Parathyroid adenoma (tissue), 2 donors: ENCODE data around the gene RALA.
A peak's percentile ranks its signal among the peaks of the same experiment; 100 is the strongest.

Experiments
- H2AFZ ChIP-seq: fragments of 300-600 bp; sonication (generic); one replicate; pipeline ENCODE4 v1.7.0; 2017; ENCODE audit warnings: antibody characterized with exemption, mild to moderate bottlenecking
- H3K27ac ChIP-seq: fragments of 300-600 bp; sonication (generic); one replicate; pipeline ENCODE4 v1.7.0; 2017
- H3K27me3 ChIP-seq: fragments of 300-600 bp; sonication (generic); one replicate; pipeline ENCODE4 v1.7.0; 2017; ENCODE audit warnings: low read length; ENCODE audit not compliant: control insufficient read depth, insufficient read depth
- H3K36me3 ChIP-seq: fragments of 300-600 bp; sonication (generic); one replicate; pipeline ENCODE4 v1.7.0; 2017; ENCODE audit warnings: low read length; ENCODE audit not compliant: control insufficient read depth, insufficient read depth
- H3K4me1 ChIP-seq: fragments of 300-600 bp; sonication (generic); one replicate; pipeline ENCODE4 v1.7.0; 2017; ENCODE audit warnings: control low read depth
- H3K4me2 ChIP-seq: fragments of 300-600 bp; sonication (generic); one replicate; pipeline ENCODE4 v1.7.0; 2017; ENCODE audit warnings: low read length
- H3K4me3 ChIP-seq: fragments of 300-600 bp; sonication (generic); one replicate; pipeline ENCODE4 v1.7.0; 2017; ENCODE audit warnings: low read depth, low read length
- H3K79me2 ChIP-seq: fragments of 300-600 bp; sonication (generic); one replicate; pipeline ENCODE4 v1.7.0; 2017; ENCODE audit warnings: control low read depth
- H3K9ac ChIP-seq: fragments of 300-600 bp; sonication (generic); one replicate; pipeline ENCODE4 v1.7.0; 2017; ENCODE audit warnings: mild to moderate bottlenecking
- H3K9me3 ChIP-seq: fragments of 300-600 bp; sonication (generic); one replicate; pipeline ENCODE4 v1.7.0; 2017; ENCODE audit warnings: low read length; ENCODE audit not compliant: control insufficient read depth
- TF ChIP-seq, protein P1 (sequence below): fragments of 300-600 bp; sonication (generic); IDR thresholded peaks from one replicate; pipeline ENCODE4 v1.7.0; 2017; ENCODE audit warnings: antibody characterized with exemption, mild to moderate bottlenecking
- donor health status: primary hyperparathyroidism.

The RALA gene

GRCh38 chr7:39609935-39610263 lies 13.5 kb upstream of the RALA start:
- H3K4me2 ChIP-seq: no peak overlapping the region
- no peaks in the 10 kb centered on the region for H3K79me2 ChIP-seq
- H3K9ac ChIP-seq: no peak overlapping the region
- no peak overlapping the region for H3K27ac ChIP-seq
- H3K36me3 ChIP-seq: no peaks in the 10 kb centered on the region
- no peaks in the 10 kb centered on the region for H3K27me3 ChIP-seq
- TF ChIP-seq, protein P1, sequence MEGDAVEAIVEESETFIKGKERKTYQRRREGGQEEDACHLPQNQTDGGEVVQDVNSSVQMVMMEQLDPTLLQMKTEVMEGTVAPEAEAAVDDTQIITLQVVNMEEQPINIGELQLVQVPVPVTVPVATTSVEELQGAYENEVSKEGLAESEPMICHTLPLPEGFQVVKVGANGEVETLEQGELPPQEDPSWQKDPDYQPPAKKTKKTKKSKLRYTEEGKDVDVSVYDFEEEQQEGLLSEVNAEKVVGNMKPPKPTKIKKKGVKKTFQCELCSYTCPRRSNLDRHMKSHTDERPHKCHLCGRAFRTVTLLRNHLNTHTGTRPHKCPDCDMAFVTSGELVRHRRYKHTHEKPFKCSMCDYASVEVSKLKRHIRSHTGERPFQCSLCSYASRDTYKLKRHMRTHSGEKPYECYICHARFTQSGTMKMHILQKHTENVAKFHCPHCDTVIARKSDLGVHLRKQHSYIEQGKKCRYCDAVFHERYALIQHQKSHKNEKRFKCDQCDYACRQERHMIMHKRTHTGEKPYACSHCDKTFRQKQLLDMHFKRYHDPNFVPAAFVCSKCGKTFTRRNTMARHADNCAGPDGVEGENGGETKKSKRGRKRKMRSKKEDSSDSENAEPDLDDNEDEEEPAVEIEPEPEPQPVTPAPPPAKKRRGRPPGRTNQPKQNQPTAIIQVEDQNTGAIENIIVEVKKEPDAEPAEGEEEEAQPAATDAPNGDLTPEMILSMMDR: no peak
- H2AFZ ChIP-seq: peak overlapping the region; percentile 5
- no peaks in the 10 kb centered on the region for H3K9me3 ChIP-seq
- H3K4me3 ChIP-seq: no peak overlapping the region
- no peaks in the 10 kb centered on the region for H3K4me1 ChIP-seq

DNA sequence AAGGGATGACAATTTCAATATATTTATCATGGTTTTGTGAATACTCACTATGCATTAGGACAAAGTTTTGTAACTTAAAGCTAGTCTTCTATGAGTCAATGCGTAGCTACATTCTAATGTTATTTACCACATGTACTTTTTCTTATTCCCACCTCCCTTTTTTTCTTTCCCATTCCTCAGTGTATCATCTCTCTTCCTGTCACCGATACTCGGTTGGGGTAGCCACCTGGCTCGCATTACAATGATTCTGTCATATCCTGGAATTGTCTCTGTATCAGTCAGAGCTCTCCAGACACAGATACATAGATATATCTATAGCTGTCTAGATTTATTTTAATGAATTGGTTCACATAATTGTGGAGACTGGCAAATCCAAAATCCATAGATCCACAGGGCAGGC lies 9.8 kb upstream of the RALA start:
- H3K36me3 ChIP-seq: no peaks in the 10 kb centered on the region
- no peaks in the 10 kb centered on the region for H3K27me3 ChIP-seq
- no peaks in the 10 kb centered on the region for H3K79me2 ChIP-seq
- no peak overlapping the region for H3K4me3 ChIP-seq
- H3K9ac ChIP-seq: no peak overlapping the region
- no peak overlapping the region for H2AFZ ChIP-seq
- TF ChIP-seq, protein P1: no peak
- H3K27ac ChIP-seq: no peak overlapping the region
- H3K4me2 ChIP-seq: no peak overlapping the region
- H3K4me1 ChIP-seq: no peaks in the 10 kb centered on the region
- no peaks in the 10 kb centered on the region for H3K9me3 ChIP-seq

DNA sequence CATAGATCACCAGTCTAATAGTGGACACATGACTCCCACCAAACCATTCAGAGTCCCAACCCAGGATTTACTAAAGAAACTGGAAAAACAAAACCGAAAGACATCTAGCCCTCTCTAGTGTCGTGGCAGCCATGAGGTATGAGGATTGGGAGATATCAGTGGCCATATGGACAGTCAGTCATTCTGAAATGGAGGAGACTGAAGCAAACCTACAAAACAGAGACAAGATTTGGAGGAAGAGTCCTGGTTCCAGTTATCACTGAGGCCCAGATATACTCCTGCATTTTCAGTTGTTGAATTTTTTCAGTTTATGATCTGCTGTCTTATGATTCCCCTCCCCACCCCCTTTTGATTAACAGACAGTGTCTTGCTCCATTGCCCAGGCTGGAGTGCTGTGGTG lies 9.1 kb upstream of the RALA start:
- Histone ChIP-seq H3K27ac (no peak overlapping the region), H3K9ac (no peak overlapping the region), H3K4me3 (no peak overlapping the region), H2AFZ (no peak overlapping the region), H3K4me2 (no peak overlapping the region), H3K79me2 (no peaks in the 10 kb centered on the region), H3K9me3 (no peaks in the 10 kb centered on the region), H3K4me1 (no peaks in the 10 kb centered on the region), H3K36me3 (no peaks in the 10 kb centered on the region), H3K27me3 (no peaks in the 10 kb centered on the region)
- TF ChIP-seq, protein P1: no peak

DNA sequence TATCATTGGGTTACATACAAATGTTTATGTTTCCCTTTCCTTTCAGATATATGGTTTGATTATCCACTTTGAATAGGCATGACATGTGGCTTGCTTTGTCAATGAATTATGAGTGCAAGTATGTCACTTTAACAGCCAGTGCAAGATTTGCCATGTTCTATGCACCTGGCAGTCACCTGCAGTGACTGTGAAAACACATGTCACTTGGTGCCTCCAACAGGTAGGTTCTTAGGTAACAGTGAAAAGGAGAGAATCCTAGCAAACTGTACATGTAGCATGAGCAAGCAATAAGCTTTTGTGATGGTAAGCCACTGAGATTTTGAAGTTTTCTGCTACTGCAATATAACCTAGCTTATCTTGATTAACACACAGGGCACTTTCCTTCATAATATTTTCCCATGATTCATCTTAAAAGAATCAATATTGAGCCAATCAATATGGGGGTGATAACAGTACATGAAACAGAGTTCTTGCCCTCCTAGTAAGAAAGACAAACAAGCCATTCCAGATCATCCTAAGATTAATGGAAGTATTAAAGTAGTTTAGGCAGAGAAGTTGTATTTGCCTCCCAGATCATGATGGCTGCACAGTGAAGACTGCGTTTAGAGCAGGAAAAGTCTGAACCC lies 7.9 kb upstream of the RALA start:
- Histone ChIP-seq H3K9me3 (no peaks in the 10 kb centered on the region), H3K27ac (no peak overlapping the region), H3K4me3 (no peak overlapping the region), H3K9ac (no peak overlapping the region), H3K79me2 (no peaks in the 10 kb centered on the region), H3K27me3 (no peaks in the 10 kb centered on the region), H3K36me3 (no peaks in the 10 kb centered on the region), H3K4me1 (no peaks in the 10 kb centered on the region), H3K4me2 (no peak overlapping the region), H2AFZ (no peak overlapping the region)
- TF ChIP-seq, protein P1: no peak

DNA sequence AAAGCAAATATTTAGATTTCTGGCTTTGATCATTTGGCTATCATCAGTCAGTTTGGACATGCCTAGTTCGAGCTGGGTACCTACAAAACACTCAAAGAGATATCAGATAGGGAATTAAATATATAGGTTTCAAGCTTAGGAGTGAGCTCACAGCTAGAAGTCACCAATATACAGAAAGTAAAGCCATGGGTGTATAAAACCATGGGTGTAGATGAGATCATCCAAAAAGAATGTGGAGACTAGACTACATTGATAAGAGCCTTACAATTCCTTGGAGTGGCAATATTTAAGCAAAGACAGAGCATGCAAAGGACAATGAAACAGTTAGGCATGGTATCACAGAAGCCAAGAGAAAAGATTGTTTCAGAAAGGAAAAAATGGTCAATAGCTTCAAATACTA lies 7.2 kb upstream of the RALA start:
- Histone ChIP-seq H3K27ac (no peak overlapping the region), H3K9ac (no peak overlapping the region), H2AFZ (no peak overlapping the region)

More for the DNA sequence above, 7.2 kb upstream of the RALA start:
- no peaks in the 10 kb centered on the region for H3K4me1 ChIP-seq
- TF ChIP-seq, protein P1: no peak
- no peaks in the 10 kb centered on the region for H3K27me3 ChIP-seq
- H3K79me2 ChIP-seq: no peaks in the 10 kb centered on the region
- no peaks in the 10 kb centered on the region for H3K36me3 ChIP-seq
- H3K4me3 ChIP-seq: no peak overlapping the region
- H3K4me2 ChIP-seq: no peak overlapping the region
- H3K9me3 ChIP-seq: no peaks in the 10 kb centered on the region
